ENCODE measurements around the gene GP5.

Gene GP5

GRCh38 chr3:194367992-194368841, 30.8 kb downstream of the GP5 start:
- Histone ChIP-seq H3K9ac (ENCODE audit: low read length) (no peak overlapping the region), H3K9me3 (ENCODE audit: low read length) (no peaks in the 10 kb centered on the region), H3K36me3 (ENCODE audit: insufficient read depth, low read length) (no peaks in the 10 kb centered on the region), H3K4me2 (ENCODE audit: low read length) (no peak overlapping the region), H3K27ac (ENCODE audit: low read depth, low read length, poor library complexity, severe bottlenecking) (no peak overlapping the region), H3K4me3 (ENCODE audit: low read depth, low read length, poor library complexity, severe bottlenecking) (no peak overlapping the region), H2AFZ (ENCODE audit: low read length) (no peak overlapping the region), H3K9me2 (ENCODE audit: low read depth, low read length) (no peaks in the 10 kb centered on the region), H3K79me2 (ENCODE audit: insufficient read depth, low read length) (no peaks in the 10 kb centered on the region), H3F3A (ENCODE audit: insufficient read depth, low read length) (no peaks in the 10 kb centered on the region), H3K27me3 (ENCODE audit: insufficient read depth, low read length) (peaks cover 9% of the 10 kb centered on the region), H3K4me1 (ENCODE audit: insufficient read depth, low read length, severe bottlenecking) (no peaks in the 10 kb centered on the region), H4K20me1 (ENCODE audit: insufficient read depth, low read length) (no peaks in the 10 kb centered on the region)
- TF ChIP-seq CTCF (IDR thresholded peaks at IDR 0.05; ENCODE audit: low read length), result no peak
- TF ChIP-seq EZH2 (IDR thresholded peaks at IDR 0.05; ENCODE audit: borderline replicate concordance, low read length), result no peak

GRCh38 chr3:194365978-194366490, 33.0 kb downstream of the GP5 start:
- Histone ChIP-seq H3F3A (ENCODE audit: insufficient read depth, low read length) (no peaks in the 10 kb centered on the region), H3K4me1 (ENCODE audit: insufficient read depth, low read length, severe bottlenecking) (no peaks in the 10 kb centered on the region), H3K79me2 (ENCODE audit: insufficient read depth, low read length) (no peaks in the 10 kb centered on the region), H3K4me3 (ENCODE audit: low read depth, low read length, poor library complexity, severe bottlenecking) (no peak overlapping the region), H3K4me2 (ENCODE audit: low read length) (no peak overlapping the region), H3K9me2 (ENCODE audit: low read depth, low read length) (no peaks in the 10 kb centered on the region), H4K20me1 (ENCODE audit: insufficient read depth, low read length) (no peaks in the 10 kb centered on the region), H3K36me3 (ENCODE audit: insufficient read depth, low read length) (no peaks in the 10 kb centered on the region), H2AFZ (ENCODE audit: low read length) (no peak overlapping the region), H3K27me3 (ENCODE audit: insufficient read depth, low read length) (peaks cover 9% of the 10 kb centered on the region), H3K9me3 (ENCODE audit: low read length) (no peaks in the 10 kb centered on the region), H3K27ac (ENCODE audit: low read depth, low read length, poor library complexity, severe bottlenecking) (no peak overlapping the region), H3K9ac (ENCODE audit: low read length) (no peak overlapping the region)
- TF ChIP-seq EZH2 (IDR thresholded peaks at IDR 0.05; ENCODE audit: borderline replicate concordance, low read length) (no peak), CTCF (IDR thresholded peaks at IDR 0.05; ENCODE audit: low read length) (no peak)

GRCh38 chr3:194365526-194365925, 33.5 kb downstream of the GP5 start:
- Histone ChIP-seq H3K9me3 (ENCODE audit: low read length) (no peaks in the 10 kb centered on the region), H3K27ac (ENCODE audit: low read depth, low read length, poor library complexity, severe bottlenecking) (no peak overlapping the region)

More at GRCh38 chr3:194365526-194365925, 33.5 kb downstream of the GP5 start:
- Histone ChIP-seq H3K4me1 (ENCODE audit: insufficient read depth, low read length, severe bottlenecking) (no peaks in the 10 kb centered on the region), H3K36me3 (ENCODE audit: insufficient read depth, low read length) (no peaks in the 10 kb centered on the region), H3K4me3 (ENCODE audit: low read depth, low read length, poor library complexity, severe bottlenecking) (no peak overlapping the region), H3F3A (ENCODE audit: insufficient read depth, low read length) (no peaks in the 10 kb centered on the region), H3K9me2 (ENCODE audit: low read depth, low read length) (no peaks in the 10 kb centered on the region), H2AFZ (ENCODE audit: low read length) (no peak overlapping the region), H3K9ac (ENCODE audit: low read length) (no peak overlapping the region), H3K4me2 (ENCODE audit: low read length) (no peak overlapping the region), H3K79me2 (ENCODE audit: insufficient read depth, low read length) (no peaks in the 10 kb centered on the region), H3K27me3 (ENCODE audit: insufficient read depth, low read length) (peaks cover 9% of the 10 kb centered on the region), H4K20me1 (ENCODE audit: insufficient read depth, low read length) (no peaks in the 10 kb centered on the region)
- TF ChIP-seq CTCF (IDR thresholded peaks at IDR 0.05; ENCODE audit: low read length) (no peak), EZH2 (IDR thresholded peaks at IDR 0.05; ENCODE audit: borderline replicate concordance, low read length) (no peak)
